Fibroblast of skin of left quadriceps (primary cell): ENCODE data around the gene CIAO2A.
"Not testable (repeated sequence)": the region's sequence is repeated elsewhere in the genome, so short reads cannot be mapped to it uniquely, and the experiment has no call there.

Experiments
- DNase-seq, 2 experiments: peaks; one replicate each; pipeline ENCODE4 v3.0.0-alpha.2; 2013; ENCODE audit warnings: low read depth in 2 of 2

The CIAO2A gene

GRCh38 chr15:64112073-64112772 lies 18.6 kb upstream of the CIAO2A start:
- no peak for DNase-seq

DNA sequence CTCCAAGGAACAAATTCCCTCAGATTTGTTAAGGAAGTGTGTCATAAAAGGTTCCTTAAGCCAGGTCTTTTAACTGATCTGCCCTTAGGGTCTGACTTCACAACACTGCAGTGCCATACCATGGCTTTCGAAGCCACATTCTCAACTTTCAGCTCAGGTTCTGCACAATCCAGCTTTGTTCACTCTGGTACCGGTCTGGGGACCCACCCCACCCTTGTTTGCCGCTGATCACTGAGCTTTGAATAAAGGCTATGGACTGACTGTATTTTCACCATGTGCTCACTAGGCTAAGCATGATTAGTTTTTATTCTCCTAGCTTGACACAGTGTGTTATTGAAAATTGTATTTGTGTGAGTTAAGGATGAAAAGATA lies 18.0 kb upstream of the CIAO2A start:
- DNase-seq: no peak

- no peak for DNase-seq
Measured at GRCh38 chr15:64110950-64111678, 17.5 kb upstream of the CIAO2A start.

DNA sequence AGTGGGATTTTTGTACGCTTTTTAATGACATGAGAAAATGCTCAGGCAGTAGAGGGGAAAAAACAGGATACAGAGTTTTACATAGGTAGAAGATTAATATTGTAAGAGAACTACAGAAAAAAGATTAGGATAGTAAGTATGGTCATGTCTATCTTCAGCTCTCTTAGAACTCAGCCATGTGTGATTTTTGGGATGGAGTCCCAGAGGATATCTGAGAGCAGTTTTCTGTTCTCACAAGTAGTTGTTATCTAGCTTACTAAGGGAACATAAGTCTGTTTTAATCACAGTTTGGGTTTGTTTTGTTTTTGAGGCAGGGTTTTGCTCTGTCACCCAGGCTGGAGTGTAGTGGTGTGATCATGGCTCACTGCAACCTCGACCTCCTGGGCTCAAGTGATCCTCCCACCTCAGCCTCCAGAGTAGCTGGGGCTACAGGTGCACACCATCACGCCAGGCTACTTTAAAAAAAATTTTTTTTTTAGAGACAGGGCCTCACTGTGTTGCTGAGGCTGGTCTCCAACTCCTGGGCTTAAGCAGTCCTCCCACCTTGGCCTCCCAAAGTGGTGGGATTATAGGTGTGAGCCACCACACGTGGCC lies 16.6 kb upstream of the CIAO2A start:
- not testable (repeated sequence) for DNase-seq

DNA sequence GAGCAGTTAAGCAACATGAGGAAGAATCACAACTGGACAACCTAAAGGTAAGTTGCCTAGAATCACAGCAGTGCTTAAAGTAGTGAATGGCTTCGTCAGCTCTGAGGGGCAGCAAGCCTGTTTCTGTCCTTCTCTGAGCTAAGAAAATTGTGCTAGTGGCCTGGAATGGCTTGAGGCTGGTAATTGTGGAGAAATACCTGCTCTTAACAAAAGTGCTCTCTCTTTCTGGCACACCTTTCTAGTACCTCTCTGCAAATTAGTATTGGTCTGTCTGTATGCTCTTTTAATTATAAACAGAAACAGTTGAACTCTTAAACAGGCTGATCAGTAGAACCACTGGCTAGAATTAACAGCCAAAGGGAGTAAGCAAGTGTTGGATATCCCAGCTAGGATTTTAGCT lies 13.7 kb upstream of the CIAO2A start:
- DNase-seq: no peak

DNA sequence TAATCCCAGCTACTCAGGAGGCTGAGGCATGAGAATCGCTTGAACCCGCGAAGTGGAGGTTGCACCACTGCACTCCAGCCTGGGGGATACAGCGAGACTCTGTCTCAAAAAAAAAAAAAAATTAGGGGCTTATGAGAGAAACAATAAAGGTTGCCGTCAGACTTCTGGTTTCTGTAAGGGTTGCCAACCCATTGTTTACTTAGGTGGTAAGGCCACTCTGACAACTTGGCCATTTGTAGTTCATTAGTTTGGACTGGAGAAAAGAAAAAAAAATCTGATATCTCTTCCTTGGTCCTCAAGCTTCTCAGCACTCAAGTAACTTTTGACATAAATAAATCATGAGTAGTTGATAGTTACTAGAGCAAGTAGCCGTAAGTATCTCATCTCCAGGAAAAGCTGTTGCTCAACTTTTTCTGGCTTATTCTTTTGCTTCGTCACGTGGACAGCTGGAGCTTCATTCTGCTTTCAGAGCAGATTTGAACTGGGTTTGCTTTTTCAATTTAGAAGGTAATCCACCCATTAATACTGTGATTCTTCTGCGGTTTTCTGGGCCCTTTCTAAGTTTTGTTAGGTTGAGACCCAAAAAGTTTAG lies 11.6 kb upstream of the CIAO2A start:
- no peak for DNase-seq

GRCh38 chr15:64102497-64102896 lies 8.9 kb upstream of the CIAO2A start:
- DNase-seq: no peak

DNA sequence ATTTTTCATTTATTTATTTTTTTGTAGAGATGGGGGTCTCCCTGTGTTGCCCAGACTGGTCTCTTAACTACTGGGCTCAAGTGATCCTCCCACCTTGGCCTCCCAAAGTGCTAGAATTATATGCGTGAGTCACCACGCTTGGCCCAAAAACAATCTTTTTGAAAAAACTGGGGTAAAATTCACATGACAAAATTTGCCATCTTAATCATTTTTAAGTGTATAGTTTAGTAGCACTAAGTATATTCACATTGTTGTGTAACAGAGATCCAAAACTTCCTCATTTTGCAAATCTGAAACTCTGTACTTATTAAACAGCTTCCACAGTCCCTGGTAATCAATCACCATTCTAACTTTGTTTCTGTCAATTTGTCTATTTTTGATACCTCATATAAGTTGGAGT lies 7.3 kb upstream of the CIAO2A start:
- no peak for DNase-seq

DNA sequence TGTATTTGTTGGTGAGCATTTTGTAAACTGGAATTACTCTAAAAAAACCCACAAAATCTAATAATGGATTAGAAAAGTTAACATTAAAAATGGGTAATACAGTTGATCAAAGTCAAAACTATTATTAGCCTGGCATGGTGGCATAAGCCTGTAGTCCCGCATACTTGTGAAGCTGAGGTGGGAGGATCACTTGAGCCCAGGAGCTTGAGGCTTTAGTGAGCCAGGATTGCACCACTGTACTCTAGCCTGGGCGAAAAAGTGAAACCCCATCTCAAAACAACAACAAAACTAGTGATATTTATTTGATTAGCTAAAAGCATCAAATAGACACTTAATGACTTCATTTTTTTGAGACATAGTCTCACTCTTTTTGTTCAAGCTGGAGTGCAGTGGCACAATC lies 5.7 kb upstream of the CIAO2A start:
- DNase-seq: no peak

DNA sequence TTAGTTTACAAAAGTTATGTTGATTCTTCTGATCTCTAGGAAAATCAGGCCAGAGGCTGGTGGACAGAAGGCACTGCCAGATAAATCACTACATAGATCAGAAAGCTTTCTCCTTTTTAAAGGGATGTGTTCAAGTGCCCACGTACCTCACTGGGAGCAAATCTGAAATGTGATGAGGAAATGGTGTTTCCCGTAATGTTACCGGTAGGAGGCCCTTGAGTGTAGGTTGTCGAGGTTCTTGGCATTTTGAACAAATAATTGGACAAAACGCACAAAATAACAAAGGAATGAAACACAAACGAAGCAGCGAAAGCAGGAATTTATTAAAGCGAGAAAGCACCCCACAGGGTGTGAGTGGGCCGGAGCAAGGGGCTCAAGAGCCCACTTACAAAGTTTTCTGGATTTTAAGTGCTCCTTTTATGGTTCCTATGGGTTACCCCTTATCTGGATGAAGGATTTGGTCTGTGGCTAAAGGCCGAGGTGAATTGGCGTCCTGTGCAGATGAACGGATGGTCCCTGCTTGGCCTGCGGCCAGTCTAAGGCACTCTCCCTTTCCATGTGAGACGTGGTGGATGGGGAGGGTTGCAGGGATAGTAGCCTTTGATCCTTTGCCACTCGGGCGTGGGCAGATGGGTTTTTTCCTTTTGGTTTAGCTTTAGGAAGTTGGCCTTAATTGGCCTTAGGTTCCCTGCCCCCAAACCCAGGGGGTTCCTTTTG lies 3.2 kb upstream of the CIAO2A start:
- DNase-seq: no peak

DNA sequence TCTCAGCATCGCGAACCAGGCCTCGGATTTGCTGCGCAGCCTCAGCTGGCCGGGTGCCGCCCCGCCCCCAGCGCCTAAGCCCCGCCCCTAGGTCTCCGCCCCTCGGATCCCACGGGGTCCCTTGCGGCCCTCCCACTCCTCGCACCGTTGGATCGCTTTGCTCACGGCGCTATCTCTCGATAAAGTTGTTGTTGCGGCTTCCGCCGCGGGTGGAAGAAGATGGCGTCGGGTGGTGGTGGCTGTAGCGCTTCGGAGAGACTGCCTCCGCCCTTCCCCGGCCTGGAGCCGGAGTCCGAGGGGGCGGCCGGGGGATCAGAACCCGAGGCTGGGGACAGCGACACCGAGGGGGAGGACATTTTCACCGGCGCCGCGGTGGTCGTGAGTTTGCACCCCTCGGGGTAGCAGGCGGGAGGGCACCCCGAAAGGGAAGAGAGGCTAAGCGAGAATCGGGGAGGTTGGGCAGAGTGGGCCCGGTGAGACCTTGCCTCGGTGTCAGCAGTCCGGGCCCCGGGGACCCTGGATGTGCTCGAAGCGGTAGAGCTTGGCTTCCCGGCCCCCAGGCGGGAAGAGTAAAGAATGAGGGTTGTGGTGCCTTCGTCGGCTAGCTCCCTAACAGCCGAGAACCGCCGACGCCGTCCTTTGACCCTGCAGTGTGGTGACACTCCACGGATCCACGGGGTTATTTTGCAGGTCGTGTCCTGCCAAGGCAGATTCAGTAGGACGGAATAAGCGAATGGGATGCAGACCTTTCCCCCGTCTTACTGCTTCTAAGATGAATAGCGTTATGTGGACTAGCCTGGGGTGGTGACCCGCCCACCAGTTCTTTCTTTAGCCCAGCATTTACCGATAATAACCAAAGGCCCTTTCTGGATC lies 2.4 kb upstream of the CIAO2A start, which contains the start of gene SNX1:
SNX1 (plus strand) TSS at position 188 of the 873 bp plus-strand sequence; CDS start at position 220, 32 bp downstream.
- DNase-seq: peak; percentile 87 to 90

GRCh38 chr15:64095431-64095794 lies 1.8 kb upstream of the CIAO2A start:
- no peak for DNase-seq

DNA sequence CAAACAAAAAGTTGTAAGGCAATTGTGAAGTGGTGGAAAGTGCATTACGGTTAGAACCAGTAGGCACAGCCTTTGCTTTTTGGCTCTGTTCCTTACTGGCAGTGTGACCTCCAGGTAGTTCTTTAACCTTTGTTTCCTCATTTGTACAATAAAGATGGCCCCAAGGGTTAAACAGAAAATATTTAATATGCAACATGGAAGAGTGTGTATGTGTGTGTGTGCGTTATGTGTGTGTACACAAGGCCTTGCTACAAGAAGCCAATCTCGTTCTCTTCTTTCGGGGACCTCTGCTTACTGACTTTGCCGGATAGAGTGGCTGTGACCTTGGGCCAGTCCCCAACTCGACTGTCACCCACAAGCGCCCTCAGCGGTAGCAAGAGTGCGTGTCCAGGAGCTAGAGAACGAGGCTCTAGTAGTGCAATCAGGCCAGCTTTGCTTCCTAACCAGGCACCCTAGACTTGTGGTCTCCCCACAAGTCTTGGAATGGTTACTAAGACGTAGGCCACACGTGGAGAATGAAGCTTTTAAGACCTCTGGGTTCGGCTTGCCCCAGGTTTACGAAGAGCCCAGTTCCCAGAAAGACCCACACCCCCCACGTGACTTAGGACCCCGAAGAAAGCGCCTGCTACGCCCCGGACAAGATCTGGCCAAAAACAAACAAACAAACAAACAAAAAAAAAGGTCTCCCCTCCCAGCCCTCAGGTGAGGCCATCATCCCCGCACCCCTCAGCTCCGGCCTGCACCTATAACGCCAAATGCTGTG lies 593 bp downstream of the CIAO2A start:
- DNase-seq: no peak

- DNase-seq: no peak
Measured at GRCh38 chr15:64092075-64092820, 1.4 kb downstream of the CIAO2A start.

DNA sequence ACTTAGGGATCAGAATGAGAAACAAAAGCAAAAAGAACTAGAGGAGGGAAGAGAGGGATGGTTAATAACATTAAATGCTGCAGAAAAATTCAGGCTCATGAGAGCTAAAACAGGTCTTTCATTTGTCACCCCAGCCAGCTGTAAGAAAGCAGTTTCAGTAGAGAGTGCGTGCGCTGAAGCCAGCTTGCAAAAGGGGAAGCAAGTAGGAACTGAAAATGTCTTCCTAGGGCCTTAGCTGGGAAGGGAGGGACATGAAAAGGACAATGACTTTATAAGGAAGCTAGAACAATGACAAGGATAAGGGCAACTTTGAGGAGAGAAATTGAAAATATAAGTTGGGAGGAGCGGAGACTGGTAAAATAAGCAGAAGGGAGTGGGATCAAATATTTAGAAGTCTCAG lies 3.1 kb downstream of the CIAO2A start:
- DNase-seq: no peak

DNA sequence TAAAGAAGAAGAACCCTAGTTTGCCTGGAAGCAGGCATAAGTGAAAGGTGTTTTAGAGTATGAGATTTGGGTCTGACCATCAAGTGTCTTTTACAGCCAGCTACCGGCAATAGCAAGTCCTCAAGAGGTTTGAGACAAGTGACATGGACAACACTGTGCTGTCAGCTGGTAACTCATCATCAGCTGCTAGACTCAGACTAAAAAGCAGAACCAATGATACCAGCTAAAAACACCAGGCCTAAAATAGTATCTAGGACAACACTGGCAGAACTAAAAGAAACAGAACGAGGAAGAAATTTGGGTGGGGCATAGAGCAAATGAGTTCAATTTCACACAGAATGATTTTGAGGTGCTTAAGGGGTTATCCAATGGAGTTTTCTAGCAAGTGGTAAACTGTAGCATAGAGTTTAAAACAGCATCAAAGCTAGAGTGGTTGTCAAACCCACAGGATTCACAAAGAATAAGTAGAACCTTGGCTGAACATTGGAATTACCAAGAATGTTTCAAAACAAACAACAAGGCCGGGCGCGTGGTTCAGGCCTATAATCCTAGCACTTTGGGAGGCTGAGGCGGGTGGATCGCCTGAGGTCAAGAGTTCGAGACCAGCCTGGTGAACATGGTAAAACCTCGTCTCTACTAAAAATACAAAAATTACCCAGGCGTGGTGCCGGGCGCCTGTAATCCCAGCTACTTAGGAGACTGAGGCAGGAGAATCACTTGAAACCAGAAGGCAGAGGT lies 3.9 kb downstream of the CIAO2A start:
- DNase-seq: no peak

GRCh38 chr15:64082757-64083156 lies 10.9 kb downstream of the CIAO2A start:
- no peak for DNase-seq

DNA sequence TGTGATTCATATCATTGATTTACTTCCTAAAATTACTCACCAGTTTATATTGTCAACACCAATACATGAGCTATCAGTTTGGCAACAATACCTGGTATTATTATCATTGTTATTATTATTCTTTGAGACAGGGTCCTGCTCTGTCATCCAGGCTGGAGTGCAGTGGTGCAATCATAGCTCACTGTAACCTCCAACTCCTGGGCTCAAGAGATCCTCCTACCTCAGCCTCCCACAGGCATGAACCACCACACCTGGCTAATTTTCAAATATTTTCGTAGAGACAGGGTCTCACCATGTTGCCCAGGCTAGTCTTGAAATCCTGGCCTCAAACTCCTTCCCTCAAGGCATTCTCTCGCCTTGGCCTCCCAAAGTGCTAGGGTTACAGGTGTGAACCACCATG lies 20.1 kb downstream of the CIAO2A start:
- not testable (repeated sequence) for DNase-seq

GRCh38 chr15:64072812-64073211 lies 20.8 kb downstream of the CIAO2A start:
- DNase-seq: no peak
